Medulla oblongata (tissue), 1 donor: Measurements from ENCODE around the gene SENP3.
A peak's percentile ranks its signal among the peaks of the same experiment; 100 is the strongest.

Experiments
- DNase-seq: peaks from one replicate; pipeline ENCODE4 v3.0.0-alpha.2; 2015; ENCODE audit errors: extremely low spot score

Gene SENP3

DNA sequence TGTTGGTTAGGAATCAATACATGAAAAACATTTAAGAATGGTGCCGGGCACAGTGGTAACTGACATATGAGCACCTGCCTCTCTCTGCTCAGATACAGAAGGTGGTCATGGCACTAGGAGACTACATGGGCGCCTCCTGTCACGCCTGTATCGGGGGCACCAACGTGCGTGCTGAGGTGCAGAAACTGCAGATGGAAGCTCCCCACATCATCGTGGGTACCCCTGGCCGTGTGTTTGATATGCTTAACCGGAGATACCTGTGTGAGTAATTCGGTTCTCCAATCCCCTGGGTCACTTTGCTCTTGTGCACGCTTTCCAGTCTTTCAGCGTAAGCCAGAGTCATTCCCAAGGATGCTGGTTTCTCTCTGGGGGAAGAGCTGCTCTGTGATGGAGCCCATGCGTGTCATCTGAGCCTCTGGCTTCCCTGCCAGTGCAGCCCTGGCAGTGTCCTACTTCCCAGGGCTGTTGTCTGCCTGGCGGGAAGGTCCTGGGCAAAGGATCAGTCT lies 14.8 kb downstream of the SENP3 start:
- DNase-seq: peak; percentile 47

DNA sequence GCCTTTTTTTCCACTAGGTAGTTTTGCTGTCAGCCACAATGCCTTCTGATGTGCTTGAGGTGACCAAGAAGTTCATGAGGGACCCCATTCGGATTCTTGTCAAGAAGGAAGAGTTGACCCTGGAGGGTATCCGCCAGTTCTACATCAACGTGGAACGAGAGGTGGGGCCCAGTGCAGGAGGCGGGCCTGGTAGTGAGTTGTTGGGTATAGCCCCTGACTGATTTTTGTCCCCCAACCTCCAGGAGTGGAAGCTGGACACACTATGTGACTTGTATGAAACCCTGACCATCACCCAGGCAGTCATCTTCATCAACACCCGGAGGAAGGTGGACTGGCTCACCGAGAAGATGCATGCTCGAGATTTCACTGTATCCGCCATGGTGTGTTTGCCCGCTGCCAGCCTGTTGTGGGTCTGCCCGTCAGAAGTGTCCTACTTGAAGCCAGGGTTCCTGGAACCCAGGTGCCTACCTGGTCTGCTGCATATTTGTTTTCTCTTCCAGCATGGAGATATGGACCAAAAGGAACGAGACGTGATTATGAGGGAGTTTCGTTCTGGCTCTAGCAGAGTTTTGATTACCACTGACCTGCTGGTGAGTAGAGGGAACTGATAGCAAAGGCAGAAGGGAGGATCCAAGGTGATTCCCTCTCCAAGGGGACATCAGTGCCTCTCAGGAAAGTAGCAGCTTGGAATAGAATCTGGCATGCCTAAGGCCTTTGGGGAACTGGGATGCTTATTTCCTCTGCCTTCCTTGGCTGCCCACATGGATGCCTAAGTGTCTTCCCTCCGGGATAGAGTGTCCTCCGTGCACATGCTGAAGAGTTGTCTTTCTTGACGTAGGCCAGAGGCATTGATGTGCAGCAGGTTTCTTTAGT lies 15.8 kb downstream of the SENP3 start:
- DNase-seq: no peak

DNA sequence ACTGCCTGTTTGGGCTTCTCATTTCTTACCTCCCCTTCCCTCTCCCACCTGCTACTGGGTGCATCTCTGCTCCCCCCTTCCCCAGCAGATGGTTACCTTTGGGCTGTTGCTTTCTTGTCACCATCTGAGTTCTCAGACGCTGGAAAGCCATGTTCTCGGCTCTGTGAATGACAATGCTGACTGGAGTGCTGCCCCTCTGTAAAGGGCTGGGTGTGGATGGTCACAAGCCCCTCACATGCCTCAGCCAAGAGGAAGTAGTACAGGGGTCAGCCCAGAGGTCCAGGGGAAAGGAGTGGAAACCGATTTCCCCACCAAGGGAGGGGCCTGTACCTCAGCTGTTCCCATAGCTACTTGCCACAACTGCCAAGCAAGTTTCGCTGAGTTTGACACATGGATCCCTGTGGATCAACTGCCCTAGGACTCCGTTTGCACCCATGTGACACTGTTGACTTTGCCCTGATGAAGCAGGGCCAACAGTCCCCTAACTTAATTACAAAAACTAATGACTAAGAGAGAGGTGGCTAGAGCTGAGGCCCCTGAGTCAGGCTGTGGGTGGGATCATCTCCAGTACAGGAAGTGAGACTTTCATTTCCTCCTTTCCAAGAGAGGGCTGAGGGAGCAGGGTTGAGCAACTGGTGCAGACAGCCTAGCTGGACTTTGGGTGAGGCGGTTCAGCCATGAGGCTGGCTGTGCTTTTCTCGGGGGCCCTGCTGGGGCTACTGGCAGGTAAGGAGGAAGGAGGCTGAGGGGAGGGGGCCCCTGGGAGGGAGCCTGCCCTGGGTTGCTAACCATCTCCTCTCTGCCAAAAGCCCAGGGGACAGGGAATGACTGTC lies 17.5 kb downstream of the SENP3 start, which contains the start of gene CD68:
CD68 (plus strand) TSS at position 638 of the 833 bp plus-strand sequence; CDS start at position 678, 40 bp downstream.
- DNase-seq: peak; percentile 83

DNA sequence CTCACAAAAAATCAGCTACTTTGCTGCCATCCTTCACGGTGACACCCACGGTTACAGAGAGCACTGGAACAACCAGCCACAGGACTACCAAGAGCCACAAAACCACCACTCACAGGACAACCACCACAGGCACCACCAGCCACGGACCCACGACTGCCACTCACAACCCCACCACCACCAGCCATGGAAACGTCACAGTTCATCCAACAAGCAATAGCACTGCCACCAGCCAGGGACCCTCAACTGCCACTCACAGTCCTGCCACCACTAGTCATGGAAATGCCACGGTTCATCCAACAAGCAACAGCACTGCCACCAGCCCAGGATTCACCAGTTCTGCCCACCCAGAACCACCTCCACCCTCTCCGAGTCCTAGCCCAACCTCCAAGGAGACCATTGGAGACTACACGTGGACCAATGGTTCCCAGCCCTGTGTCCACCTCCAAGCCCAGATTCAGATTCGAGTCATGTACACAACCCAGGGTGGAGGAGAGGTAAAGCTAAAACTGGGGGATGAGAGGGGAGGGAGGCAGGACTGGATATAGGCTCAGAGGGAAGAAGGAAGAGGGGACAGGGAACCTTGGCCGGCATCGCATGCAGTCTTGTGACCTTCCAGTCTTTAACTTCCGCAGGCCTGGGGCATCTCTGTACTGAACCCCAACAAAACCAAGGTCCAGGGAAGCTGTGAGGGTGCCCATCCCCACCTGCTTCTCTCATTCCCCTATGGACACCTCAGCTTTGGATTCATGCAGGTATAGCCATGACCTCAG lies 18.3 kb downstream of the SENP3 start:
- peak; percentile 41 for DNase-seq

DNA sequence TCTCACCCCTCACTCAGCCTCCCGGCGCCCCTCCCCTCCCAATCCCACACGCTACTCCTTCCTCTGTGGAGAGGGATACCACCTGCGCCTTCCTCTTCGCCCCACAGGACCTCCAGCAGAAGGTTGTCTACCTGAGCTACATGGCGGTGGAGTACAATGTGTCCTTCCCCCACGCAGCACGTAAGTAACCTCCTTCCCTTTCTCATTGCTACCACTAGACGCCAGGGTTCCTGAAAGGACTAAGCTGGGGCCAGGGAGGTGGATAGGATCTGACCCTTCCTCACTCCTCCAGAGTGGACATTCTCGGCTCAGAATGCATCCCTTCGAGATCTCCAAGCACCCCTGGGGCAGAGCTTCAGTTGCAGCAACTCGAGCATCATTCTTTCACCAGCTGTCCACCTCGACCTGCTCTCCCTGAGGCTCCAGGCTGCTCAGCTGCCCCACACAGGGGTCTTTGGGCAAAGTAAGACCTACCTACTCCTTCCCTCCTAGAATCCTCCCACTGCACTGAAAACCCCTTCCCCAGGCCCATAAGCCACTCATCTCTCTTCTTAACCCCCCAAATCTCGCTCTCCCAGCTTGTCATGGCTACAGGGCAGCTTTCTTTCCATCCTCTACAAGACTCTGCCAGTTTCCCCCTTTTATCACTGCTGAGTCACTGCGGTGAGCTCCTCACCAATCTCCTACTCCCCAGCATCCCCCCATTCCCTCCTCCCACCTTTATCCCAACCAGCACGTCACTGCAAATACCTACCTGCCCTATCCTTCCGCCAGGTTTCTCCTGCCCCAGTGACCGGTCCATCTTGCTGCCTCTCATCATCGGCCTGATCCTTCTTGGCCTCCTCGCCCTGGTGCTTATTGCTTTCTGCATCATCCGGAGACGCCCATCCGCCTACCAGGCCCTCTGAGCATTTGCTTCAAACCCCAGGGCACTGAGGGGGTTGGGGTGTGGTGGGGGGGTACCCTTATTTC lies 19.2 kb downstream of the SENP3 start:
- no peak for DNase-seq

DNA sequence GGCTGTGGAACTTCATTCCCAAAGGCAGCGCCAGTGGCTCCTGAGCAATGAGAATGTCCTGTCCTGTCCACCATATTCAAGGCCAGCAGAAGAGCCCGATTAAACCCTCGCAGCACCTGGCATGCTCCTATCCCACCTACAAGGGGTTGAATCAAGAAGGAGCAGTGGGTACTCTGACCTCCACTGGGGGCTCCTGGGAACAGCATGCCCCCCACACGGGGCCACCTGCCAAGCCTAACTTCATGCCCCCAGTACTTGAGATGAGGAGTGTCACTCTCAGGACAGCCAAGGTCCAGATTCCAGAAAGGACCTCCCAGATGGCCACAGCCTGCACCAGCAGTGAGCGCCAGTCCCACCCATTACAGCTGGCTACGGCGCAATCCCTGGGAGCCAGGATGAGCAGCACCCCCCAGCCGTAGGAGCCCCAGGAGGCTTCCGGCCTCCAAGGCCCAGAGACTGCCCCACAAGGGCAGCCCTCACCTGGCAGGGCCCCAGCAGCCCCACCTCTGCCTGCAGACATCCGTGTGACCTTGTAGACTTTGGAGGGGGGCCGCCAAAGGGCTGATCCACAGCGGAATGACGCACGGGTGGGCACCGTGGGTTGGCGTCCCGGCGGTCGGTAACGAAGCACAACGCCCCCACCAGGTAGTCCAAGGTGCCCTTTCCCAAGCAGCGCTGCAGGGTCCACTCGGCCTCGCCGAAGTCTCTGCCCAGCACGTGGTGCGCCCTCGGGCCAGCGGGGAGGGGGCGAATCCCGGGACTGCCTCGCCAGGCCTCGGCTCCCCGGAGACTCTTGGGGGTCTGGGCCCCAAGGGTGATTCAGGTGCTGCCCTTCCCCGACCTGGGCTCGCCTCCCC lies 20.9 kb downstream of the SENP3 start:
- DNase-seq: no peak

DNA sequence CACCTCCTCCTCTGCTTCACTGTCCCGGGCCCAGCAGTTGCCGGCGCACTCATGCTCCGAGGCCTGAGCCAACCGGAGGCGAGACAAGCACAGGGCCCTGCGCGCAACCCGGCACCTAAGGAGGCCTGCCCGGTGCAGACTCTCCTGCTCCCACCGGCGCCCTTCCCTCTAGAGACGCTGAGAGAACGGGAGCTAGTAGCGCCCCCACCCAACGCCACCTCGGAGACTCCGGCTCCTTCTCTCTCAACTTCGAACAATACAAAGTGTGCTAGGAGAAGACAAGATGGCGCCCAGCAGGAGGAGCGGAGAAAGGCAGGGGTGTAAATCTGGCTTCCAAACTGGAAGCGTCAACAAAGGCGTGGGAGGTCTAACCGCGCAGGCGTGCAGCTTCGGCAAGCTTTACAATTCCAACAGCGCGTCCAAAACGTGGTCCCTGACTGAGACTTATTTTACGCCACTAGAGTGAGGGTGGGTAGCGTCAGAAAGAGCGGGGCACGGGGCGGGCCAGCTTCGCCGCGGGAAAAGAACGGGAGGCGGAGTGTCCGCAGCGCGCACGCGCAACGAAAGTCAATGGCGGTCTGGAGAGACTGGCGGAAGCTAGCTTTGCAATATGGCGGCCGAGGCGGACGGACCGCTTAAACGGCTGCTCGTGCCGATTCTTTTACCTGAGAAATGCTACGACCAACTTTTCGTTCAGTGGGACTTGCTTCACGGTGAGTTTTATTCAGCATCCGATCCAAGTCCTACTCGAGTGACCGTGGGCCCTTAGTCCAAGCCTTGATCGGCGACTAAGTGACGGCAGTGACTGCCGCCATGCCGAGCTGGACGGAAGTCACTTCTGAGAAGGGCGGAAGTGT lies 21.8 kb downstream of the SENP3 start, which contains the start of gene MPDU1:
MPDU1 (plus strand) TSS at position 600 of the 857 bp plus-strand sequence; CDS start at position 611, 11 bp downstream.
- DNase-seq: peak; percentile 97

DNA sequence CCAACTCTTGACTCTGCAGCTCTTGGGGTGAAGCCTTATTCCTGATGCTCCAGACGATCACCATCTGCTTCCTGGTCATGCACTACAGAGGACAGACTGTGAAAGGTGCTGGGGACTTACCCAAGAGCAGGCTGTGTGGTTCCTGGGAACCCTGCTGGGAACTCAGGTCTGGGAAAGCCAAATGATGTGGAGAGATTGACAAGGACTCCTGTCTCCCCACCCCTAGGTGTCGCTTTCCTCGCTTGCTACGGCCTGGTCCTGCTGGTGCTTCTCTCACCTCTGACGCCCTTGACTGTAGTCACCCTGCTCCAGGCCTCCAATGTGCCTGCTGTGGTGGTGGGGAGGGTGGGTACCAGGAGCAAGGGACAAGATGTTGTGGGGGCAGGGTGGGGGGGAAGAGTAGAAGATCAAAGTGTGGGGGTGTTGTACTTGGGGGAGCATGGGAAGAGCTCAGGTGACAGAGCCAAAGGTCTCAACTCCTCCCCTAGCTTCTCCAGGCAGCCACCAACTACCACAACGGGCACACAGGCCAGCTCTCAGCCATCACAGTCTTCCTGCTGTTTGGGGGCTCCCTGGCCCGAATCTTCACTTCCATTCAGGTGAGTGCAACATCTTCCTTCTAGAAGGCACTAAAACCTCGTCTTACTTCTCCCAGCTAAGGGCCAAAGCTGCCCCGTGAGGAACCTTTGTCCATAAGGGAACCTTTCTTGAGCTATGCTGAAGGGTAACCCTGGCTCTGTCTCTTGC lies 25.1 kb downstream of the SENP3 start:
- DNase-seq: no peak

DNA sequence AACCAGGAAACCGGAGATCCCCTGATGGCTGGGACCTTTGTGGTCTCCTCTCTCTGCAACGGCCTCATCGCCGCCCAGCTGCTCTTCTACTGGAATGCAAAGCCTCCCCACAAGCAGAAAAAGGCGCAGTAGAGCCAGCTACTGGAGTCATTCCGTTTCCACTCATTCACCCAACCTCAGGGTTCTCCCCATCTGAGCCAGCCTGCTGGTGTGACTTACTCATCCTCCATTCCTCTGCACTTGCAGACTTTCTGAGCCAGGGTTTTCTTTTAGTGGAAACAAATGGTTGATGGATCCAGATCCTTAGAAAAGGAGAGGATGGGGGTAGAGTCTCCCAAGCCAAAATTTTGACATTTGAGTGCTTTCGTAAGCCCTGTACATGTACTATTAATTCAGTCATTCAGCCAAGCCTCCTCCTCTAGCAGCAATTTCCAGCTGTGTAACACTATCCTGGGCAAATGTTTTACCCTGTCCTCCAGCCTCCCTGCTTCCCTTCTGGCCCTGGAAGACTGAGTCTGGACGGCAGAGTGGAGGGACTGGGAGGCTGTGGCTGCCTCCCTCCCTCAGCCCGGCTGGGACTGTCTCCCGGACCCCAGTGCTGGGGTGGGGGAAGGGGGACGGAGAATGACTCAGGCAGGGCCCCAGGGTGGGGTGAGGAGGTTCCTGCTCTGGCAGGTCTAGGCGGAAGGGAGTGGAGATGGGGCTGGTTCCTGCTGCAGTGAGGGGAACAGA lies 25.9 kb downstream of the SENP3 start:
- no peak for DNase-seq

DNA sequence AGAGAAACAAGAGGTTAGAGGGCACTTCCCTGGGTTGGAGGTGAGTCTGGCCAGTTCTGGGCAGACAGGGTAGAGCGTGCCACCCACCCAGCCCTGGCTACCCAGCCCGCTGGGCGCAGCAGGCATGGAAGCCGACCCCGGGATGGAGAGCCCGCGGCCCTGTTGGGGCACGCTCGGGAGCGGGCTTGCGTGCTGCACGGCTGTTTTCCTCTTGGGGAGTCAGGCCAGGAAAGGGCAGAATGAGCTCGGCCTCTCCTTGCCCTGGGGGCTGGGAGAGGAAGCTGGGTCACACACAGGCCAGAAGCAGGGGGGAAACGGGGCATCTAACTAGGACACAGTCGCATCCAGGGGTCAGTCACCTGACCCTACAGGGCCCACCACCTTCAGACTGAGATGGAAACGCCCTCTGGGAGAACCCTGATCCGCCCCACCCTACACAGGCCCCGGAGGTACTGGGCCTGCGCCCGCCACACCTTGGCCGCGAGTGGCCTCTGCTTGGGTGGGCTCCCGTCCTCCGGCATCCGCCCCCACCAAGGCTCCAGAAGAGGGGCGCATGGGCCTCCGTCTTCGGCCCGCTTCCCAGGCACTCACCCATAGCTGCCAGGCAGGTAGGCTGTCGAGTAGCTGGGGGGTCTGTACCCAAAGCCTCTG lies 27.0 kb downstream of the SENP3 start:
- DNase-seq: no peak

DNA sequence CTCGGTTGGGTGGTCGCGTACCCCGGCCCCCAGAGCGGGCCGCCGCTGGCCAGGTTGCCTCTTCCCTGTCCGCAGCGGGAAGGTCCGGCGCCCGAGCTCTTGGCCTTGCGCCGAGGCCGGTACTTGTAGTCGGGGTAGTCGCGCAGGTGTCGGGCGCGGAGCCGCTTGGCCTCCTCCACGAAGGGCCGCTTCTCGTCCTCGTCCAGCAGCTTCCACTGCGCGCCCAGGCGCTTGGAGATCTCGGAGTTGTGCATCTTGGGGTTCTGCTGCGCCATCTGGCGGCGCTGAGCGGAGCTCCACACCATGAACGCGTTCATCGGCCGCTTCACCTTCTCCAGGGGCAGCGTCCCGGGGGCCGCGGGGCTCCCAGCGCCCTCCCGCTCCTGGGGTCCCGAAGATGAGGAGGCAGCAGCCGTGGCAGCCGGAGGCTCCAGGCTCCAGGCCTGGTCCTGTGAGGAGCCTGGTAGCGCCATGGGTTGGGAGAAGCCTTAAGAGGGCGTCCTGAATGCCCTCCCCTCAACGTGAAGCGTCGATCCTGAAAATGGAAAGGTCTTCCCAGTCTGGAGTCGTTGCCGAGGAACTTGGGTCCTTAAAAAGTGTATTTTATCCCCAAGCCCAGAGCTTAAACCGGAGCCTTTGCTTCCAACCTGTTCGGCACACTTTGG lies 27.6 kb downstream of the SENP3 start:
- peak; percentile 90 for DNase-seq

DNA sequence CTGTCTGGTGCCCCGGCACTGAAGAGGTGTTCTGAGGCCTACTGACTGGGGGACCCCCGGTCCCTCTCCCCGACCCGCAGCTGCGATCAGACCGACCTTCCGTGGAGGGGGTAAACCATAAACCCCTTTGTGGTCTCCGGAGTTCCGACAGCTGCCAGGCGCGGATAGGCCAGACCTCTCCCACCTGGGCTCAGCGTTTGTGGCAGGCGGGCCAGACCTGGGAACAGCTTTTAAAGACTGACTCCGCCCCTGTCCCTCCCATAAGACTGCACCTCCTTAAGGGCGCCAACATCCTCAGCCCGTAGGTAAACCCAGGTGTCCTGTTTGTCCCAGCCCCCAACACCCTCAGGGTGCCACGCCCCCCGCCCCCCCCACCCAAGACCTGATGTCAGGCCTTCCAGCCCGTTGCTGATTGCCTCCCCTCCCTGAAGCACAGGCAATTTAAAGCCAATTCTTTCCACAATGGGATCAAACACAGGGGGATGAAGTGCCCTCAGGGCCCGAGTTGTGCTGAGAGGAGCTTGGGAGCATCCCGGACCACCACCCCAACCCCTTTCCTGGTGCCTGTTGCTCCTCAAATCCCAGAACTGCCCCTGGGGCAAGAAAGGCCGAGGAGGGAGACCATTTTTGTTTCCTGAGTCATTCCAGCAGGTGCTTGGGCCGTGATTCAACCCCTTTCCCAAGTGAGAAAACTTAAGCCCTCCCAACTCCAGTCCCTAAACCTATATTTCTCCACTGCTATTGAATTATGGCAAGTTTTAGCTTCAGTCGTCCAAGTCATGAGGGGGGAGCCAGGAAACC lies 28.4 kb downstream of the SENP3 start, which contains the start of gene SOX15:
SOX15 (minus strand) TSS at position 204 of the 801 bp plus-strand sequence. CDS start 418 bp downstream, outside the sequence.
- no peak for DNase-seq

DNA sequence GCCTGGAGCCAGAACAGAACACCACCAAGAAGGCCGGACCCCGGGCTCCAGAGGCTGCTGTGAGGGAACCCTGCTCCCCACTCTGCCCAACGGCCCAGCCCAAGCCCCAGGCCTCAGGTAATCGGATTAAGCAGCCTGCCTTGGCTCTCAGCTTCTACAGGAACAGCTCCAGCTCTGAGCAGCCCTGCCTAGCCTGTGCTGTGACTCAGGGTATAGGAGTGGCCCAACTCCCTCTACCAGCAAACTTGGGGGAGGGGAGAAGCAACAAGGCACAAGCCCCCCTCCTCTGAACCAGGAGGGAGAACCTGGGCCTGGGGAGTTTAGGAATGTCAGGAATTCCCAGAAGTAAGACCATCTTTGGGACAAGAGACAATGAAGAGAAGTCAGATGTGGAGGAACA lies 29.0 kb downstream of the SENP3 start:
- no peak for DNase-seq

DNA sequence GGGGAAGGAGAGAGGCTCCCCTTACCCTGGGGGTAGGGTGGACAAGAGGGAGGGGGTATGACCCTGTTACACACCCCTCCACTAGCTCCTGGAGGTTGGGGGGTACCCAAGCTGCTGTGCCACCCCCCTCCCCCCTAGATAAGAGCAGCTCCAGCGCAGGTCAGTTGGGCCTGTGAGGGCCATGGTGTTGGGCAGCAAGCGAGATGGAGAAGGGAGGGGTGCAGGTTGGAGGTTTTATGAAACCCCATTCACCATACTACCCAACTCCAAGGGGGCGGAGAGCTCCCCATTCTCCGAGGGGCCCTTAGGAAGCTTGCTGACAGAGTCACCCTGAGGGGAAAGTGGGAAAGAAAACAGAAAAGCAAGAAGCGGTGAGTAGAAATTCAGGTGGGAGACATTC lies 29.9 kb downstream of the SENP3 start:
- no peak for DNase-seq

DNA sequence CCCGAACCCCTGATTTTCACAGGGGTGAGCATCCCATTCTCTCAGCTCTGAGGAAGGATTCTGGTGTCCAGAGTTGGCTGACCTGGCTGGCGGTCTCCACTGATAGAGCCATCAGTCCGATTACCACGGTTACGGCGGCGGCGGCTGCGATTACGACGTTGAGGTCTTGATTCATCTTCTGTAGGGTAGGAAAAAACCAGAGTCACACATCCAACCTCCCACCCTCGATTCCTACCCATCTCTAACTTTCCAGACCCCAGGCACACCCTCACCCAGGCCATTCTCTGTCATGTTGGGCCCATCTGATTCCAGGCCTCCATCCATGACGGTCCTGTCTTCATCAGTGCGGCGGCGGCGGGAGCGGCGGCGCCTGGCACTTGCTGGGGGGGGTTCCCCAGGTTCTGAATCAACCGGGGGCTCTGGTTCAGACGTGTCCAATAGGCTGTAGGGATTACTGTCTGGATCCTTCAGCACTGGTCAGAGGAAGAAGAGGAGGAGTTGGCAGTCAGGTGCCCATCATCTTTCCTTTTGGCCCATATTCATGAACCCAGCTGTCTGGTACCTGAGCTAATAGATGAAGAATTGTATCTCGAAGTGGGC lies 30.8 kb downstream of the SENP3 start:
- DNase-seq: no peak
